PC-3 (cell line): Measurements from ENCODE around the gene ALG2.

Source experiments
- EZH2 ChIP-seq: fragments of 300-600 bp; sonication (generic); IDR thresholded peaks from one replicate; pipeline ENCODE4 v1.6.1; 2017; ENCODE audit warnings: antibody characterized with exemption, mild to moderate bottlenecking, low read length; ENCODE audit not compliant: unreplicated experiment
- EZH2phosphoT487 ChIP-seq: fragments of 300-600 bp; sonication (generic); IDR thresholded peaks from 2 replicates; pipeline ENCODE4 v1.6.1; 2018; ENCODE audit warnings: mild to moderate bottlenecking, antibody characterized with exemption, low read length, borderline replicate concordance
- TF ChIP-seq, protein P1 (sequence below): fragments of 300-600 bp; sonication (generic); conservative IDR thresholded peaks from 2 replicates; pipeline ENCODE4 v1.5.1; 2017; ENCODE audit warnings: antibody characterized with exemption, low read depth, mild to moderate bottlenecking, low read length

DNA sequence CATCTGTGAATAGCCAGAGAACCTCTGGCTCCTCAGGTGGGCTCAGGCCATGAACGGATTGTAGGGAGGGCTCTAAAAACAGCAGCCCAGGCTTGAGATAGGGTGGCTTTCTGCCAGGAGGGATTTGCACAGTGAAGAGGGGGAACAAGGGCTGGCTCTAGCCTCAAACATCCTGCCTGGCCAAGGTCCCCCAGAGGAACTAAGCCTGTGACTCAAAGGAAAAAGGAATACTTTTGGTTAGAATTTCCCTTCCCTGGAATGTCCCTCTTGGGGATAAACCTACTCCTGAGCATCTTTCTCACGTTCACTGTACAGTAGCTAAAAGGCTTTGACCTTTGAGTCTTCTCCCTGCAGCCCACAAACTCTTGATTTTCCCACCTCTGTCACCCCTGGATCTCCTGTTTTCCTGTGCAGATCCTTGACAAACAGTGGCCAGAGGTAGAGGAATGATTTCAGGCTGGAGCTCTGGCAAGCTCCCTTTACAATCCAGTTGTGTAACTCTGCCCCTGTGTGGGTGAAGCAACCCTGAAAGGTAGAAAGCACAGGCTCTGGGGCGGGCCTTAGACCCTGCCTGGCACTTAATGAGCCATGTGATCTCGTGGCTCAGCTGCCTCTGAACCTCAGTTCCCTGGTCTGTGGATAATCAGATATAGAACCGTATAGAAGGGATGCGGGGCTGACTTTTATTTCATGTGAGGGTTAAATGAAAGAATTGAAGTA, 17.8 kb upstream of the ALG2 start:
- TF ChIP-seq, protein P1, sequence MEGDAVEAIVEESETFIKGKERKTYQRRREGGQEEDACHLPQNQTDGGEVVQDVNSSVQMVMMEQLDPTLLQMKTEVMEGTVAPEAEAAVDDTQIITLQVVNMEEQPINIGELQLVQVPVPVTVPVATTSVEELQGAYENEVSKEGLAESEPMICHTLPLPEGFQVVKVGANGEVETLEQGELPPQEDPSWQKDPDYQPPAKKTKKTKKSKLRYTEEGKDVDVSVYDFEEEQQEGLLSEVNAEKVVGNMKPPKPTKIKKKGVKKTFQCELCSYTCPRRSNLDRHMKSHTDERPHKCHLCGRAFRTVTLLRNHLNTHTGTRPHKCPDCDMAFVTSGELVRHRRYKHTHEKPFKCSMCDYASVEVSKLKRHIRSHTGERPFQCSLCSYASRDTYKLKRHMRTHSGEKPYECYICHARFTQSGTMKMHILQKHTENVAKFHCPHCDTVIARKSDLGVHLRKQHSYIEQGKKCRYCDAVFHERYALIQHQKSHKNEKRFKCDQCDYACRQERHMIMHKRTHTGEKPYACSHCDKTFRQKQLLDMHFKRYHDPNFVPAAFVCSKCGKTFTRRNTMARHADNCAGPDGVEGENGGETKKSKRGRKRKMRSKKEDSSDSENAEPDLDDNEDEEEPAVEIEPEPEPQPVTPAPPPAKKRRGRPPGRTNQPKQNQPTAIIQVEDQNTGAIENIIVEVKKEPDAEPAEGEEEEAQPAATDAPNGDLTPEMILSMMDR, result no peak
- TF ChIP-seq EZH2 (no peak), EZH2phosphoT487 (no peak)
